ENCODE measurements around the gene GRIFIN. TPM values are rescaled to one million over a fixed set of nuclear protein-coding genes. Genes with fewer than 3 reads are reported as not detected.

Gene GRIFIN
- total RNA-seq, 4 donors from 2014 or later: not detected

DNA sequence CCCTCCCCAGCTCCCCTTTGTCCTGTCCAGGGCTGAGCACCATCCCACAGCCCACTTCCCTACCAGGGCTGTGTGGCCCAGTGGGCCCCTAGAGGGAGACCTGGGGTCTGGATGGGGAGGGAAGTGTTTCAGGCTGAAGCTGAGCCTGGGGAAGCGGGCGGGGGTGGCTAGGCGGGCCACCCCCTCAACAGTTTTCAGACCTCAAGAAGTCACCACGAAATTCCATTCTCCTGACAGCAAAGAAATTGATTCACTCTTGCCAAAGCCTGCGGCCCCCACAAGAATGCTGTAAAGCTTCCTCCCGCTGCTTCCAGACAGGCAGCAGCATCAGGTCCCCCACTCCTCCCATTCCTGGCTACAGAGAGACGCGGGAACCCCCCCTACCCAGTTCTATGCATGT, 40.8 kb upstream of the GRIFIN start:
- Histone ChIP-seq H3K27ac (no peak overlapping the region), H3K36me3 (no peaks in the 10 kb centered on the region), H3K4me1 (peaks cover 20 to 48% (median 24%) of the 10 kb centered on the region in 3 donors), H3K9me3 (no peaks in the 10 kb centered on the region), H3K4me3 (no peak overlapping the region), H3K27me3 (peaks cover 0 to 77% (median 5%) of the 10 kb centered on the region in 4 donors)
- TF ChIP-seq CTCF (IDR thresholded peaks at IDR 0.05) (no peak), POLR2A (IDR thresholded peaks at IDR 0.05) (no peak)
- no peak for DNase-seq
- WGBS, 2 donors: 64 to 75% methylated on average over 4 to 8 of the region's 8 CpGs
- intact Hi-C loops (cut with DNase I): no loop called here

GRCh38 chr7:2516194-2516555, 40.0 kb upstream of the GRIFIN start:
- H3K4me1 ChIP-seq: peaks cover 25 to 48% (median 32%) of the 10 kb centered on the region in 3 donors
- no peak overlapping the region for H3K27ac ChIP-seq
- no peaks in the 10 kb centered on the region for H3K36me3 ChIP-seq
- WGBS, 2 donors: 90% methylated on average over 2 of the region's 8 CpGs; no CpG with 5 or more reads in 1 of the 2 donors
- H3K27me3 ChIP-seq: peaks cover 0 to 77% (median 2%) of the 10 kb centered on the region in 4 donors
- no peak for DNase-seq
- no peaks in the 10 kb centered on the region for H3K9me3 ChIP-seq
- TF ChIP-seq POLR2A (IDR thresholded peaks at IDR 0.05) (no peak), CTCF (IDR thresholded peaks at IDR 0.05) (no peak)
- intact Hi-C loops (cut with DNase I): no loop called here
- no peak overlapping the region for H3K4me3 ChIP-seq

DNA sequence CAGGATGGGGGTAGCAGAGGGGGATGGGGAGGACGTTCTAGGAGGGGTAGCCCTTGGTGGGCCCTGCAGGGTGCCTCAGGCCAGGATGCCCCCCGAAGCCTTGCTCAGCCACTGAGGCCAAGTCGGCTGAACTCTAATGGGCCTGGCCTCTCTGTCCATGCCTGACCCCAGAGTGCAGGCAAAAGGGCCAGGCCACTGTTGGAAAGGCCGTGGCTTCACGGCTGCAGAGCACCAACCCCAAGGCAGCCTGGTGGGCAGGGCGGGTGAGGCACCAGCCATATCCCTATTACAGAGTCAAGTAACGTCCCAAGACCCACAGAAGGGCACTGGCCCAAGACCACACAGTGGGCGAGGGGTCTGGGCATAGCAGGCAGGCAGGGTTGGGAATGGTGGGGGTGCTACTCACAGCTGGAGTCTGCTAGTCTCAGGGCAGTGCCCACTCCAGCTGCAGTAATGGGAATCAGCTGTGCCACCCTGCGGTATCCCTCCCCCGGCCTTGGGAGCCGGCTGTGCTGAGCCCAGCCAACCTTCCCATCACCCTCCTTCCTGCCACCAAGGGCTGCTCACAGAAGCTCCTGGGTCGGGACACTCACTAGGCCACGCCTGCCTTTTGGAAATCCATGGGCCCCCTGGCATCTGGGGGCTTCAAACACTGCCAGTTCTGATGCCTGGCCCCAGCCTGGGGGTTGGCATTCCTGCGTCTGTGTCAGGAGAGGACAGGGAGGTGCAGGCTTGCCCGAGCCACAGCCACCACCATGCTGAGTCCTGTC, 39.4 kb upstream of the GRIFIN start:
- TF ChIP-seq POLR2A (IDR thresholded peaks at IDR 0.05) (no peak), CTCF (IDR thresholded peaks at IDR 0.05) (no peak)
- Histone ChIP-seq H3K4me3 (no peak overlapping the region), H3K27ac (no peak overlapping the region), H3K36me3 (no peaks in the 10 kb centered on the region), H3K9me3 (no peaks in the 10 kb centered on the region), H3K4me1 (peaks cover 28 to 48% (median 38%) of the 10 kb centered on the region in 3 donors), H3K27me3 (peaks cover 0 to 77% (median 2%) of the 10 kb centered on the region in 4 donors)
- no peak for DNase-seq
- intact Hi-C loops (cut with DNase I): no loop called here
- WGBS, 2 donors: 100% methylated on average over 1 to 3 of the region's 15 CpGs

- Histone ChIP-seq H3K4me3 (no peak overlapping the region), H3K9me3 (no peaks in the 10 kb centered on the region), H3K4me1 (peaks cover 33 to 49% (median 35%) of the 10 kb centered on the region in 3 donors), H3K27me3 (peaks cover 0 to 78% (median 2%) of the 10 kb centered on the region in 4 donors), H3K36me3 (no peaks in the 10 kb centered on the region), H3K27ac (no peak overlapping the region)
- intact Hi-C loops (cut with DNase I): no loop called here
- TF ChIP-seq POLR2A (IDR thresholded peaks at IDR 0.05): no peak
- no peak for TF ChIP-seq CTCF (IDR thresholded peaks at IDR 0.05)
- 77 to 83% methylated on average over 8 of the region's 9 CpGs for WGBS, 2 donors
- DNase-seq: no peak
Measured at GRCh38 chr7:2514473-2515423, 38.5 kb upstream of the GRIFIN start.

GRCh38 chr7:2513702-2514101, 37.5 kb upstream of the GRIFIN start:
- no peaks in the 10 kb centered on the region for H3K36me3 ChIP-seq
- intact Hi-C loops (cut with DNase I): no loop called here
- H3K27me3 ChIP-seq: peaks cover 0 to 80% (median under 1%) of the 10 kb centered on the region in 4 donors
- H3K4me1 ChIP-seq: peaks cover 39 to 51% (median 43%) of the 10 kb centered on the region in 3 donors
- 88% methylated on average over 4 of the region's 7 CpGs; no CpG with 5 or more reads in 1 of the 2 donors for WGBS, 2 donors
- H3K4me3 ChIP-seq: no peak overlapping the region
- H3K27ac ChIP-seq: no peak overlapping the region
- no peaks in the 10 kb centered on the region for H3K9me3 ChIP-seq
- TF ChIP-seq POLR2A (IDR thresholded peaks at IDR 0.05): no peak
- TF ChIP-seq CTCF (IDR thresholded peaks at IDR 0.05): no peak
- no peak for DNase-seq
